Keratinocyte (primary cell): ENCODE results near the gene MTHFD2. TPM values are rescaled to one million over a fixed set of nuclear protein-coding genes. Genes with fewer than 3 reads are reported as not detected.

Source experiments
- DNase-seq: peaks from one replicate; pipeline ENCODE4 v3.0.0-alpha.2; 2011; ENCODE audit warnings: low read depth, missing footprints, low spot score
- FAIRE-seq: peaks from 2 replicates; lab custom pipeline; 2011; peaks lifted over from hg19 to GRCh38; lab: Jason Lieb, UNC
- H2AFZ ChIP-seq: 2 replicates; pipeline ENCODE4 v1.6.0; 2012; ENCODE audit warnings: low read length, control low read depth, inconsistent platforms; ENCODE audit not compliant: control insufficient read depth
- H3K27ac ChIP-seq: 2 replicates; pipeline ENCODE4 v1.5.1; 2011; ENCODE audit warnings: low read length; ENCODE audit not compliant: control insufficient read depth, insufficient read depth
- H3K27me3 ChIP-seq: 3 replicates; pipeline ENCODE4 v1.6.0; 2011; ENCODE audit warnings: low read length; ENCODE audit not compliant: control insufficient read depth, insufficient read depth; ENCODE audit errors: extremely low read depth
- H3K36me3 ChIP-seq, 2 experiments: 2 replicates in 1 of 2; 3 replicates in 1 of 2; pipeline ENCODE4 v1.5.1; 2011; ENCODE audit warnings: low read length in 2 of 2, mild to moderate bottlenecking in 1 of 2; ENCODE audit not compliant: control insufficient read depth in 2 of 2, insufficient read depth in 2 of 2; ENCODE audit errors: extremely low read depth in 1 of 2
- H3K4me1 ChIP-seq: 3 replicates; pipeline ENCODE4 v1.5.1; 2011; ENCODE audit warnings: low read length; ENCODE audit not compliant: control insufficient read depth, insufficient read depth; ENCODE audit errors: extremely low read depth
- H3K4me2 ChIP-seq: 3 replicates; pipeline ENCODE4 v1.6.0; 2011; ENCODE audit warnings: low read depth, low read length; ENCODE audit not compliant: control insufficient read depth, insufficient read depth; ENCODE audit errors: extremely low read depth
- H3K4me3 ChIP-seq, 3 experiments: fragments of 200-600 bp in 1 of 3; sonication (generic) in 1 of 3; 2 replicates in 2 of 3; 3 replicates in 1 of 3; pipeline ENCODE4 v1.5.1; 2011 to 2016; ENCODE audit warnings: low read length in 3 of 3, mild to moderate bottlenecking in 3 of 3, control low read depth in 2 of 3, inconsistent platforms in 1 of 3, low read depth in 1 of 3, mixed read lengths in 1 of 3, mixed run types in 1 of 3, moderate library complexity in 1 of 3; ENCODE audit not compliant: control insufficient read depth in 2 of 3, insufficient read depth in 2 of 3; ENCODE audit errors: extremely low read depth in 1 of 3
- H3K79me2 ChIP-seq: 2 replicates; pipeline ENCODE4 v1.6.0; 2012; ENCODE audit warnings: low read length; ENCODE audit not compliant: control insufficient read depth, insufficient read depth
- H3K9ac ChIP-seq: 3 replicates; pipeline ENCODE4 v1.6.0; 2011; ENCODE audit warnings: low read length; ENCODE audit not compliant: control insufficient read depth, insufficient read depth; ENCODE audit errors: extremely low read depth
- H3K9me1 ChIP-seq: 3 replicates; pipeline ENCODE4 v1.6.0; 2011; ENCODE audit warnings: low read length; ENCODE audit not compliant: control insufficient read depth, insufficient read depth; ENCODE audit errors: extremely low read depth
- H3K9me3 ChIP-seq: 2 replicates; pipeline ENCODE4 v1.5.1; 2012; ENCODE audit warnings: low read depth, low read length; ENCODE audit not compliant: control insufficient read depth
- H4K20me1 ChIP-seq: 3 replicates; pipeline ENCODE4 v1.6.0; 2011; ENCODE audit warnings: low read length; ENCODE audit not compliant: control insufficient read depth, insufficient read depth; ENCODE audit errors: extremely low read depth
- EZH2 ChIP-seq: IDR thresholded peaks from one replicate; pipeline ENCODE4 v1.6.1; 2012; ENCODE audit warnings: inconsistent platforms, mild to moderate bottlenecking, low read length, moderate library complexity
- dilution Hi-C: fragments of 300-500 bp; cut with MboI; formaldehyde crosslinking; loops from one replicate; pipeline ENCODE4 v1.7.0; 2020; ENCODE audit warnings: low sequenced_read_pairs; ENCODE audit not compliant: extremely low pct_ligation_motif_present
- polyA plus RNA-seq, 5 experiments: library from polyadenylated mRNA; depleted of rRNA in 3 of 5; stranded (reverse) in 3 of 5; stranded (forward) in 1 of 5; unstranded in 1 of 5; fragments of >200 nt; gene quantifications; 1 replicate in 1 of 5; 2 replicates in 3 of 5; 3 replicates in 1 of 5; pipeline versions ENCODE4 v1.2.1 to v1.2.3, GENCODE V29; 2011 to 2012; ENCODE audit warnings: missing spikeins in 2 of 5, low read depth in 1 of 5, low replicate concordance in 1 of 5
- TF ChIP-seq, protein P1 (sequence below), 3 experiments: IDR thresholded peaks in 1 of 3; conservative IDR thresholded peaks in 1 of 3; optimal IDR thresholded peaks in 1 of 3; 2 replicates in 2 of 3; 3 replicates in 1 of 3; pipeline versions ENCODE3 to v1.5.1; 2011; ENCODE audit warnings: low read length in 3 of 3, mild to moderate bottlenecking in 3 of 3, moderate library complexity in 2 of 3, control low read depth in 1 of 3, inconsistent platforms in 1 of 3; ENCODE audit not compliant: insufficient read depth in 2 of 3; ENCODE audit errors: extremely low read depth in 1 of 3

MTHFD2 gene
- polyA plus RNA-seq, 1 donor (not counting 4 experiments of a cell fraction or from before 2014, with no cell fraction given) = 114 TPM

- no peak overlapping the region for H3K4me2 ChIP-seq
- dilution Hi-C loops = no loop called here
Observed at GRCh38 chr2:74174909-74175308, 23.5 kb upstream of the MTHFD2 start.

DNA sequence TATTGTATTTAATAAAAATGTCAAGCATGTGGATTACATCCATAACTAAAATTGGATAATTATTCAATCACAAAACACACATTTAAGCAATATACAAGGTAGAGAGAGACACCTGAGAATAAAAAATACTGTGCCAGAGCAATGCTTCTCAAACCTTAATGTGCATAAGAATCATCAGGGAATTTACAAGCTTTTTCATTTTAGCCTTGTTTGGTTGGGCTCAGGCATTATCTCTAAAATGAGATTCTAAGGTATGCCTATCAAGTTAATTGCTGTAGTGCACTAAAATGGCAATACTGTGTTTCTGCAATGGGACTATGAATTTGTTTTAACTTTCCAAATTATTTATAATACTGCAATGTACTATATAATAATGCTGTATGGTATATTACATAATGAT lies 20.7 kb upstream of the MTHFD2 start:
- FAIRE-seq (no peak), DNase-seq (no peak)
- Histone ChIP-seq H3K9me3 (no peaks in the 10 kb centered on the region), H3K79me2 (peaks cover 56% of the 10 kb centered on the region), H3K9me1 (no peaks in the 10 kb centered on the region), H3K4me3 (peak overlapping the region; percentile 92 to 99 (median 95)), H3K36me3 (no peaks in the 10 kb centered on the region), H3K27ac (peak overlapping the region; percentile 82), H3K4me1 (peaks cover 10% of the 10 kb centered on the region), H4K20me1 (peaks cover 9% of the 10 kb centered on the region), H2AFZ (no peak overlapping the region), H3K4me2 (peak overlapping the region; percentile 92), H3K27me3 (no peaks in the 10 kb centered on the region), H3K9ac (peak overlapping the region; percentile 92)
- dilution Hi-C loops = no loop called here
- TF ChIP-seq EZH2 = no peak
- TF ChIP-seq, protein P1, sequence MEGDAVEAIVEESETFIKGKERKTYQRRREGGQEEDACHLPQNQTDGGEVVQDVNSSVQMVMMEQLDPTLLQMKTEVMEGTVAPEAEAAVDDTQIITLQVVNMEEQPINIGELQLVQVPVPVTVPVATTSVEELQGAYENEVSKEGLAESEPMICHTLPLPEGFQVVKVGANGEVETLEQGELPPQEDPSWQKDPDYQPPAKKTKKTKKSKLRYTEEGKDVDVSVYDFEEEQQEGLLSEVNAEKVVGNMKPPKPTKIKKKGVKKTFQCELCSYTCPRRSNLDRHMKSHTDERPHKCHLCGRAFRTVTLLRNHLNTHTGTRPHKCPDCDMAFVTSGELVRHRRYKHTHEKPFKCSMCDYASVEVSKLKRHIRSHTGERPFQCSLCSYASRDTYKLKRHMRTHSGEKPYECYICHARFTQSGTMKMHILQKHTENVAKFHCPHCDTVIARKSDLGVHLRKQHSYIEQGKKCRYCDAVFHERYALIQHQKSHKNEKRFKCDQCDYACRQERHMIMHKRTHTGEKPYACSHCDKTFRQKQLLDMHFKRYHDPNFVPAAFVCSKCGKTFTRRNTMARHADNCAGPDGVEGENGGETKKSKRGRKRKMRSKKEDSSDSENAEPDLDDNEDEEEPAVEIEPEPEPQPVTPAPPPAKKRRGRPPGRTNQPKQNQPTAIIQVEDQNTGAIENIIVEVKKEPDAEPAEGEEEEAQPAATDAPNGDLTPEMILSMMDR (optimal IDR thresholded peaks at IDR 0.05 in 1 of 3, IDR thresholded peaks at IDR 0.05 in 1 of 3, conservative IDR thresholded peaks at IDR 0.05 in 1 of 3; ENCODE audit: extremely low read depth in 1 of 3, insufficient read depth in 2 of 3, low read length in 3 of 3) = no peak

More at GRCh38 chr2:74174909-74175308, 23.5 kb upstream of the MTHFD2 start:
- TF ChIP-seq EZH2 = no peak
- TF ChIP-seq, protein P1 (optimal IDR thresholded peaks at IDR 0.05 in 1 of 3, IDR thresholded peaks at IDR 0.05 in 1 of 3, conservative IDR thresholded peaks at IDR 0.05 in 1 of 3; ENCODE audit: extremely low read depth in 1 of 3, insufficient read depth in 2 of 3, low read length in 3 of 3) = no peak
- Histone ChIP-seq H3K79me2 (peaks cover 69% of the 10 kb centered on the region), H3K9ac (no peak overlapping the region), H3K36me3 (peaks cover 4 to 5% of the 10 kb centered on the region in 2 experiments), H2AFZ (no peak overlapping the region), H3K4me1 (peaks cover 10% of the 10 kb centered on the region), H3K27me3 (no peaks in the 10 kb centered on the region), H4K20me1 (peaks cover 9% of the 10 kb centered on the region), H3K9me3 (no peaks in the 10 kb centered on the region), H3K4me3 (no peak overlapping the region), H3K27ac (no peak overlapping the region), H3K9me1 (no peaks in the 10 kb centered on the region)
- FAIRE-seq (no peak), DNase-seq (no peak)
